Activated naive CD4-positive, alpha-beta T cell treated with anti-CD3 and anti-CD28 coated beads, Interleukin-2, amount 50 U/mL, for 72 hours (primary cell): ENCODE results near the gene SOX12. TPM values are rescaled to one million over a fixed set of nuclear protein-coding genes. Genes with fewer than 3 reads are reported as not detected.
"Not testable (repeated sequence)": the region's sequence is repeated elsewhere in the genome, so short reads cannot be mapped to it uniquely, and the experiment has no call there.

Experiments used
- ATAC-seq, 2 donors: fragments of 150-1000 bp; cut with Tn5 transposase; 2 replicates each; pipeline ENCODE4 v1.10.0; 2021; ENCODE audit warnings: mild to moderate bottlenecking in 2 of 2, moderate library complexity in 2 of 2
- DNase-seq, 2 donors: peaks; one replicate each; pipeline ENCODE4 v3.0.0; 2021 to 2022; ENCODE audit warnings: low spot score in 2 of 2
- H3K27ac Mint-ChIP-seq, 2 donors: one replicate each; pipeline ENCODE4 v1.8.0; 2022; ENCODE audit warnings: mild to moderate bottlenecking in 2 of 2, mixed read lengths in 2 of 2
- H3K36me3 Mint-ChIP-seq, 2 donors: one replicate each; pipeline ENCODE4 v1.8.0; 2022; ENCODE audit warnings: mixed read lengths in 2 of 2
- H3K9me3 Mint-ChIP-seq, 2 donors: one replicate each; pipeline ENCODE4 v1.8.0; 2022; ENCODE audit warnings: mixed read lengths in 2 of 2
- total RNA-seq, 2 donors: library from RNA; stranded (reverse); gene quantifications; one replicate each; pipeline ENCODE4 v1.2.3, GENCODE V29; 2022

The SOX12 gene
- total RNA-seq, 2 donors from 2014 or later, result 4.9 to 11.8 TPM

DNA sequence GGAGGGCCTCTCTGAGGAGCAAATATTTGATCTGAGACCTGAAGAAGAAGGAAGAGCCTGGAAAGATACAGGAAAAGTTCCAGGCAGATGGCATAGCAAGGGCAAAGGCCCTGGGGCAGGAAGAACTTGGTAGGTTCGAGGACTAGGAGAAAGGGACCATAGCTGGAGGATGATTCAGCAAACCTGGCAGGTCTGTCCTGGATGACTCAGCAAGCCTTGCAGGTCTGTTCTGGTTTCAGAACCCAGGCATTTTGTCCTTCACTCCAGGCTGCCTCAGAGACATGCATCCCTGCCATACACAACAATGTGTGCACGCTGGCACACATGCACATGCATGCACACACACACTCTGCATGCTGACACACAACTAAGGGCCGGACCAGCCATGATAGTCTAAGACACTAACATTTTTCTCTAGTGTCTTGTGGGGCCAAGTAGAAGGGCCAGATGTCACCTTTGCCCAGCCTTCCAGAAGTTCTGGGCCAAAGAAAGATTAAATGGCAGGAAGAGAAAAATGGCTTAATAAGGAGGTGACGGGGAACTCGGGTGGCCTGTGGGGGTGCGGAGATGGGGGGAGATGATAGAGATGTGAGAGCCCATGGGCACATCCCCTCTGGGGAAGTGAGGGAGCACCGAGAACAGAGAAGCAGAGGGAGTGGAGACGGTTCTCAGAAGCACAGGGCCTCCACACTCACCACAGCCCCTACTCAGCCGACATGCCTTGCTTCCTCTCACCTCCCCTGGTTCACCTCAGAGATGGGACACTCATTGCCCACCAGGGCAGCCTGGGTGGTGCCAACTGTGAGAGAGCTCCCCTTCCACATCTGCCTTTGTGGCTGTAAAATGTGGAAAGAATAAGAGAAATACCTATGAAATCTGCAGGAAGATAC, 39.8 kb downstream of the SOX12 start:
- ATAC-seq, result peak in 1 of 2 donors; percentile 19
- no peaks in the 10 kb centered on the region for H3K9me3 Mint-ChIP-seq
- peak overlapping the region; percentile 19 to 65 for H3K27ac Mint-ChIP-seq
- H3K36me3 Mint-ChIP-seq, result no peaks in the 10 kb centered on the region
- no peak for DNase-seq

DNA sequence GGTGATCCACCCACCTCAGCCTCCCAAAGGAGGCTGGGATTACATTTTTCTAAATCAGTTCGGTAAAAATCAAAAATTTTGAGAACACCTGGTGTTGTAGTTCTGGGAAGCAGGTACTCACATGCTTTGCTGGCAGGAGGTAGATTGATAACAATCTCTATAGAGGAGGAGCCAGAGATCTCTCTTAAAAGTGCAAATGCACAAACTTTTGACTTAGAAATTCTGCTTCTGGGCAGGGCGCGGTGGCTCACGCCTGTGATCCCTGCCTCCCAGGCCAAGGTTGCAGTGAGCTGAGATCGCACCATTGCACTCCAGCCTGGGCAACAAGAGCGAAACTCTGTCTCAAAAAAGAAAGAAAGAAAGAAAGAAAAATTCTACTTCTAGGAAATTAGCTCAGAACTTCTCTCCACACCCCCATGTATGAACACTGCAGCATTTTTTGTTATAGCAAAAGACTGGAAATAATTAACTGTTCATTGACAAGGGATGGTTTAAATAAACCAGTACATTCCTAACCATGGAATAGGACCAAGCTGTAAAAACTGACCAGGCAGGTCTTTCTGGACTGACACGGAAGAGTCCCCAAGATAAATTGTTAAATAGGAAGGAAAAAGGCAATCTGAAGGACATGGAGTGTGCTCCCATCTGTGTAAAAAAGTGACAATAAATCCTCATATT, 40.8 kb downstream of the SOX12 start:
- peak overlapping the region in 1 of 2 donors; percentile 65 for H3K27ac Mint-ChIP-seq
- no peaks in the 10 kb centered on the region for H3K36me3 Mint-ChIP-seq
- H3K9me3 Mint-ChIP-seq, result no peaks in the 10 kb centered on the region
- ATAC-seq (peak in 1 of 2 donors; percentile 12), DNase-seq (no peak)

DNA sequence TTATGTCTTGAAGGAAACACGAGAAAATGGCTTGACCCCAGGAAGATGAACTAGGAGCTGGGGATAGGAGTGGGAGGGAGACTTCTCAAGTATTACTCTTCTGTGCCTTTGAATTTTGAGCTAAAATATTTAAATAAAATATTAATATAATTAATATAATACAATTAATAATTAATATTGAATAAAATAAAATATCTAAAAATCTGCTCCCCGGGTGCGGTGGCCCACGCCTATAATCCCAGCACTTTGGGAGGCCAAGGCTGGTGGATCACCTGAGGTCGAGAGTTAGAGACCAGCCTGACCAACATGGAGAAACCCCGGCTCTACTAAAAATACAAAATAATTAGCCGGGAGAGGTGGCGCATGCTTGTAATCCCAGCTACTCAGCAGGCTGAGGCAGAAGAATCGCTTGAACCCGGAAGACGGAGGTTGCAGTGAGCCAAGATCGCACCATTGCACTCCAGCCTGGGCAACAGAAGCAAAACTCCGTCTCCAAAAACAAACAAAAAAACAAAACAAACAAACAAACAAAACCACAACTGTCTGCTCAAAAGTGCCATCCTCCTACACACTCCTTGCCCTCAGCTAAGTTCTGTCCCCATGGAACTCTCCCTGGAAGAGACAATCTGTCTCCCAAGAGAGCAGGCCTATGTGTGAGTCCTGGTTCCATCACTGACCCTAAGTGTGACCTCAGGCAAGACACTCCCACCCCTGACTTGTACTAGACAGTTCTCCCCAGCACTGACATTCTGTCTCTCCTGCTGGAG, 41.5 kb downstream of the SOX12 start:
- H3K9me3 Mint-ChIP-seq, result no peaks in the 10 kb centered on the region
- no peak overlapping the region for H3K27ac Mint-ChIP-seq
- DNase-seq, result no peak
- no peaks in the 10 kb centered on the region for H3K36me3 Mint-ChIP-seq
- ATAC-seq, result no peak

DNA sequence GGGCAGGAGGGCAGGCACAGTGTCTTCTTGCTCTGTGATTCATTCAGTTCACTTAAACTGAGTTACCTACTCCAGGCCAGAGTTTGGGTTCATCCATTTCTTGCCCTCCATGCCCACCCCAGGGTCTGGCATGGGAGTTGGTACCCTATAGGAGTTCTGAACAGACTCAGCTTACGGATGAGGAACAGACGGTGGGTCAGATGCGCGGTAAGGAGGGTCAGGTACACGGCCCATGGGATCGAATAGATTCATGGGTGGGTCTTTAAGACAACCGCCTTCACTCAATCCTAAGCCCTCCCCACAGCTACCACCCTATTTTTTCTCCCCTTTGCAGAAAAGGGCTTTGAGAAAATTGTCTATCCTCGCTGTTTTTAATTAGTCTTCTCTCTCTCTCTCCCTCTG, 42.1 kb downstream of the SOX12 start:
- DNase-seq (no peak), ATAC-seq (no peak)
- H3K9me3 Mint-ChIP-seq, result no peaks in the 10 kb centered on the region
- H3K36me3 Mint-ChIP-seq, result no peaks in the 10 kb centered on the region
- no peak overlapping the region for H3K27ac Mint-ChIP-seq

DNA sequence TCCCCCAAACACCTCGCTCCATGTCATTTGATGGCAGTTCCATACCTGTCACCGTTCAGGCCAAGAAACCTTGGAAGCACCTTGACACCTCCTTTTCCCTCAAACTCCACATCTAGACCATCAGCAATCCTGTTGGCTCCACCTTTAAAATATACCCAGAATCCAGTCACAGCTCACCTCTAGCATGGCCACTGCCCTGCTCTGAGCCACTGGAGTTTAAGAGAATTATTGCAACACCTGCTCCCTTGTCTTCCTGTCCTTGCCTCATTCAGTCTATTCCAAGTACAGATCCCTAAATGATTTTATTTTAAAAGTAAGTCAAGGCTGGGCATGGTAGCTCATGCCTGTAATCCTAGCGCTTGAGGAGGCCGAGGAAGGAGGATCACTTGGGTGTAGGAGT, 43.6 kb downstream of the SOX12 start:
- DNase-seq, result no peak
- H3K27ac Mint-ChIP-seq, result peak overlapping the region in 1 of 2 donors; percentile 12
- H3K9me3 Mint-ChIP-seq, result no peaks in the 10 kb centered on the region
- no peak for ATAC-seq
- H3K36me3 Mint-ChIP-seq, result no peaks in the 10 kb centered on the region

DNA sequence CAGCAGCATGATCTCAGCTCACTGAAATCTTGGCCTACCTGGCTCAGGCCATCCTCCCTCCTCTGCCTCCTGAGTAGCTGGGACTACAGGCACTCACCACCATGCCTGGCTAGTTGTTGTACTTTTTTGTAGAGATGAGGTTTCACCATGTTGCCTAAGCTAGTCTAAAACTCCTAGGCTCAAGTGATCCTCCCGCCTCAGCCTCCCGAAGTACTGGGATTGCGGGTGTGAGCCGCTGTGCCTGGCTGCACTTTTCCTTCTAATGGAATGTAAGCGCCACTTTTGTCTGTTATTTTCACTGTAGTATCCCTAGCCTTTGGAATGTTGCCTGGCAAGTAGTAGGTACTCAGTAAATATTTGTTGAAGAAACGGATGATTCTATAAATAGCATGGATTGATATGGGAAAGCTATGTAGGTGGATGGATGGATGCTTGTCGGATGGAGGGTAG, 44.8 kb downstream of the SOX12 start:
- DNase-seq (no peak), ATAC-seq (no peak)
- H3K36me3 Mint-ChIP-seq, result no peaks in the 10 kb centered on the region
- H3K9me3 Mint-ChIP-seq, result no peaks in the 10 kb centered on the region
- no peak overlapping the region for H3K27ac Mint-ChIP-seq

DNA sequence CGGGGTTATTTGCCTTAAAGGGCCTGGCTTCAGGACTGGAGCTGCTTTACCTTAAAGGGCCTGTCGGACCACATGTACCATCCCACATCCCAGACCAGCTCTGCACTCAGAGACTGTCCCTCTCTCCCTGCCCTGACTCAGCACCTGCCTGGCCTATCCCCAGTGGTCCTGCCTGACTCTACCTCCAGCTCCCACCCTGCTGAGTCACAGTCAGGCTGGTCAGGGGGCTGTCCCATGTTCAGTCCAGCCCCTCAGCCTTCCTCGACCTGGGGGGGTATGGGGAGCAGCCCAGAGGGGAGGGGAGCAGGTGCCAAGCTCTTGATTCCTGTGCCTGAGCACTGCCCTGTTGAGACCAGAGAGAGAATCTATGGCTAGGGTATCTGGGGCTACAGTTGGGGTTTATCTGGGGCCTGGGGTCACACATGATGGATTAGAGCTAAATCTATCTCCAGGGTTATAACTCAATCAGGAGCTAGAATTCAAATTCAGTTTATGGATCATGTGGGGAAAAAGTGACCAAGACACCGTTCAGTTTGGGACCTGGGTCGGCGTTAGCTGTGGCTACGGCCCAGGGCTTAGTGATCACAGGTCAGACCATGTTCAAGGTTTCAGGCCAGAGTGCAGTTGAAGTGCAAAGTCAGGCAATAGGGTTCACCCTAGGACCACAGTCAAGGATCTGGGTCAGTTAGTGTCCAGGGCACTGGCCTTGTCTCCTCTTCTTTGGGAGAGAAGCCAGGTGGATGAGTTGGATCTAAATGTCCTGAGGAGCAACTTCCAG, 45.8 kb downstream of the SOX12 start:
- Mint-ChIP-seq H3K9me3 (no peaks in the 10 kb centered on the region), H3K36me3 (no peaks in the 10 kb centered on the region), H3K27ac (peak overlapping the region; percentile 60 to 77)
- ATAC-seq, result no peak
- DNase-seq, result no peak

DNA sequence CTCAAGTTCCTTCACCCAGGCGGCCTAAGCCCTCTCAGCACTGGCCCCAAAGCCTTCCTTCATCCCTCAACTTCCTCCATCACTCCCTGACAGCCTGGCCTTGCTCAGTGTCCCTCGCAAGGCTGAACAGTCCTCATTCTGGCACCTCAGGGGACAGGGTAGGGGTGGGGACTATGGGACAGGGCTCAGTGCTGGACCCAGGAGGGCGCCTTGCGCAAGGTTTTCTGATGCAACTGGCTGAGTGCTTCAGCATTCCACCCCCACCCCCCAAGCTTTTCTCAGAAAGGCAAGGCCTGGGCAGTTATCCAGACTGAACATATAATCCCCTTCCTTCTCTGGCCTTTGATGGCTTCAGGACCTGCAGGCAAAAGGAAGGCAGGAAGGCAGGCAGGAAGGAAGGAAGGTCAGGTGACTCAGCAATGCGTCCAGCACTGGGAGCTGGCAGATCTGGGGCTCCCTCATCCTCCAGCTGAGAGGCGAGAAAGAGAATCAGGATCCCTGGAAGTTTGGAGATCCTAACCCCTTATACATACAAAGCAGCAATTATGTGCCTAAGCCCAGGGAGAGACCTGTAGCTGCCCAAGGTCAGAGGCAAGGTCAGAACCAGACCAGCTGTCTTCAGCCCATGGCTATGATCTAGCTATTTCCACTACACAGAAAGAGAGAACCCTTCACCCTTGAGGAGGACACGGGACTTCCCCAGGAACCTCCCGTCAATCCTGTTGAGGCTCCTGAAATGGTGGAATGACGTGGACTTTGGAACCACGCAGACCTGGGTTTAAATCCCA, 46.6 kb downstream of the SOX12 start:
- H3K27ac Mint-ChIP-seq, result peak overlapping the region; percentile 46 to 77
- ATAC-seq (peak in 1 of 2 donors; percentile 23), DNase-seq (no peak)
- H3K9me3 Mint-ChIP-seq, result no peaks in the 10 kb centered on the region
- no peaks in the 10 kb centered on the region for H3K36me3 Mint-ChIP-seq

DNA sequence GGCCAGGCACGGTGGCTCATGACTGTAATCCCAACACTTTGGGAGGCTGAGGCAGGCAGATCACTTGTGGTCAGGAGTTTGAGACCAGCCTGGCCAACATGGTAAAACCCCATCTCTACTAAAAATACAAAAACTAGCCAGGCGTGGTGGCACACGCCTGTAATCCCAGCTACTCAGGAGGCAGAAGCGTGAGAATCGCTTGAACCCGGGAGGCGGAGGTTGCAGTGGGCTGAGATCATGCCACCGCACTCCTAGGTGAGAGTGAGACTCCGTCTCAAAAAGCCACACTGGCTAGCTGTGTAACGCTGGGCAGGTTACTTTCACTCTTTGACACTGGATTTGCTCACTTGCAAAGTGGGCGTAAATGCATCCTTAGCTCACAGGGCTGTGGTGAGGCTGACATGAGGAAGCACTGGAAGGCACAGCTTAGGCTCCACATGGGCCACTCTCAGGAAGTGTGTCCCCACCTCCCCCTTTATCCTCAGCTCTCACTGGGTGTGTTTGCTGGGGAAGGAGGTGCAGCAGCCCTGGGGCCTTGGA, 47.3 kb downstream of the SOX12 start:
- H3K36me3 Mint-ChIP-seq, DNase-seq, H3K9me3 Mint-ChIP-seq: not testable (repeated sequence)
- H3K27ac Mint-ChIP-seq, result peak overlapping the region in 1 of 2 donors; percentile 77
- ATAC-seq, result peak; percentile 66 to 68

DNA sequence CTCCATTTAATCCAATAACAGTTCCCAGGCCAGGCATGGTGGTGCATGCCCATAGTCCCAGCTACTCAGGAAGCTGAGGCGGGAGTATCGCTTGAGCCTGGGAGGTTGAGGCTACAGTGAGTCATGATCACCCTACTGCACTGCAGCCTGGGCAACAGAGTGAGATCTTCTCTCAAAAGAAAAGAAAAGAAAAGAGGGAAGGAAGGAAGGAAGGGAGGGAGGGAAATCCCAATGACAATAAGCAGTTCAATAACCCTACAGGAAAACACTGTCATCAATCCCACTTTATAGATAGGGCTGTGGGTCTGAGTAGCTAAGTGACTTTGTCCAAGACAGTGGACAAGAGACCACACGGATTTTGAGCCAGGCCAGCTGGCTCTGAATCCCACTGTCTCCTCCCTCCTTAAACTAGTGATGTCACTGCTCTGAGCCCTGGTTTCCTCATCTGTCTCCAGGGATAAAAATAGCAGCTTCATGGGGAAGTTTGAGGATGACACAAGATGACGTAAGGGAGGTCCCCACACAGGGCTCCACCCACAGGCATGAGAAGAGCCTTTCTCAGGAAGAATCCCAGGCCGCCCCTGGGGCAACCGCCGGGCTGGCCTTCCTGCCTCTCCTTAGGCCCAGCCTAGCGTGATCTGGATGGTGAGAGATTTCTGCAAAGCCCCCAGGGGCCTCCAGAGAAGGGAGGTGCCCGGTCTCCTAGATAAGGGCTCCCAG, 48.0 kb downstream of the SOX12 start:
- no peaks in the 10 kb centered on the region for H3K9me3 Mint-ChIP-seq
- H3K27ac Mint-ChIP-seq, result peak overlapping the region in 1 of 2 donors; percentile 77
- DNase-seq (no peak), ATAC-seq (peak; percentile 20 to 66)
- H3K36me3 Mint-ChIP-seq, result no peaks in the 10 kb centered on the region

DNA sequence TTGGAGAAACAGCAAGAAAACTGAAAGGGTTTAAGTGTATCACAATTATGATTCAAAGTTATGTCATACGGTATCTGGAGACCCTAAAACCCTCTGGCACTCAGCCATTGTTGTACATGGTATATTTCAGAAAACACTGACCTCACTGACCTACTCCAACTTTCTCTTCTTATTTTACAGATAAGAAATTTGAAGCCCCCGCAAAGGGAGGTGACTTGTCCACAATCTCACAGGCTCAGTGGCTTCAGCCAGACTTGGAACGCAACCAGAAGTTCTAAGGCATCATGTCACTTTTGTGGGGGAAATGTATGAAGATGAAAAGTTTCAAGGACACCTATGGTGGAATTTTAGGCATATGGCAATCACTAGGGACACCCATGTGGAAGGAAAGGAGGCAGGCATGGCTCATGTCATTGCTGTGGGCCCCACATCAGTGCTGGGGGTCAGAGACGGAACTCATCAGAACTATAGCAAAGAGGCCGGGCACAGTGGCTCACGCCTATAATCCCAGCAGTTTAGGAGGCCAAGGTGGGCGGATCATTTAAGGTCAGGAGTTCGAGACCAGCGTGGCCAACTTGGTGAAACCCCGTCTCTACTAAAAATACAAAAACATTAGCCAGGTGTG, 50.0 kb downstream of the SOX12 start:
- no peaks in the 10 kb centered on the region for H3K36me3 Mint-ChIP-seq
- H3K9me3 Mint-ChIP-seq, result no peaks in the 10 kb centered on the region
- ATAC-seq, result no peak
- H3K27ac Mint-ChIP-seq, result no peak overlapping the region
- no peak for DNase-seq

DNA sequence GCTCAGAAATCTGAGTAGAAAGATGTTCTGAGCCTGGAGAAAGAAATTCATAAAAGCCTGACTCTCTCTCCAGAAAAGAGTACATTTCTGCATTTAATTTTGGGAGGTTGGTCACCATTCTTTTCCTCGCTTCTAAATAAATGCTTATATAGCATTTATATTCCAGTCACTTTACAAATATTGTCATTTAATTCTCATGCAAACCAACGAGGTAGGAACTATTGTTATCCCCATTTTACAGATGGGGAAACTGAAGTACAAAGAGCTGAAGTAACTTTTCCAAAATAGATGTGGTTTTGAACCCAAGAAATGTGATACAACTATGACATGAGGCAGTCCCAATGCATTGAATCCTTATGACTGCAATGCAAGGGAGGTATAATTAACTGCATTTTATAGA, 50.7 kb downstream of the SOX12 start:
- no peak for ATAC-seq
- Mint-ChIP-seq H3K9me3 (no peaks in the 10 kb centered on the region), H3K36me3 (no peaks in the 10 kb centered on the region), H3K27ac (no peak overlapping the region)
- DNase-seq, result no peak

DNA sequence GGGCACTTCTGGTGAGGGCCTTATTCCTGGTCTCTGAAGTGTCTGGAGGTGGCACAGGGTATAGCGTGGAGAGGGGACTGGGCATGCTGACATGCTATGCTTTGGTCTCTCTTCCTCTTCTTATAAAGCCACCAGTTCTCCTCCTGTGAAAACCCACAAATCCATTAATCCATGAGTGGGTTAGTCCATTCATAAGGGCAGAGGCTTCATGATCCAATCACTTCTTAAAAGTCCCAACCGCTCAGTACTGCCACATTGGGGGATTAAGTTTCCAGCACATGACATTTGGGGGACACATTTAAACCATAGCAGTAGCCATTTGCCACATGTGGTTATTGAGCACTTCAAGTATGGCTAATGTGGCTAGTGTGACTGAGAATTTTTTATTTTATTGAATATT, 51.4 kb downstream of the SOX12 start:
- no peak for ATAC-seq
- no peak for DNase-seq
- Mint-ChIP-seq H3K9me3 (no peaks in the 10 kb centered on the region), H3K36me3 (no peaks in the 10 kb centered on the region), H3K27ac (no peak overlapping the region)

DNA sequence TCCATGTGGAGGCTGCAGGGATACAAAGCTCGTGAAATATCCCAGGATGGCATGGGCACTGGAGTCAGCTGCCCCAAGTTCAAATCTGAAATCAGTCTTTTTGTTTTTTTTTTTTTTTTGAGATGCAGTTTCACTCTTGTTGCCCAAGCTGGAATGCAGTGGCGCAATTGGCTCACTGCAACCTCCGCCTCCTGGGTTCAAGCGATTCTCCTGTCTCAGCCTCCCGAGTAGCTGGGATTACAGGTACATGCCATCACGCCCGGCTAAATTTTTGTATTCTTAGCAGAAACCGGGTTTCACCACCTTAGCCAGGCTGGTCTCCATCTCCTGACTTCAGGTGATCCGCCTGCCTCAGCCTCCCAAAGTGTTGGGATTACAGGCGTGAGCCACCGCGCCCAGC, 52.2 kb downstream of the SOX12 start:
- not testable (repeated sequence) for DNase-seq, H3K36me3 Mint-ChIP-seq, H3K27ac Mint-ChIP-seq, ATAC-seq, H3K9me3 Mint-ChIP-seq

DNA sequence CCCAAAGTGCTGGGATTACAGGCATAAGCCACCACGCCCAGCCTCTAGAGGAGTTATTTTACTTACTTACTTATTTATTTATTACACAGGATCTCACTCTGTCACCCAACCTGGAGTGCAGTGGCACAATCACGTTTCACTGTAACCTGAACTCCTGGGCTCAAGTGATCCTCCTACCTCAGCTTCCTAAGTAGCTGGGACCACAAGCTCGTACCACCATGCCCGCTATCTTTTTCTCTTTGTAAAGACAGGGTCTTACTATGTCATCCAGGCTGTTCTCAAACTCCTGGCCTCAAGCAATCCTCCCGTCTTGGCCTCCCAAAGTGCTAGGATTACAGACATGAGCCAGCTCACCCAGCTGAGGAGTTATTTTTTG, 53.6 kb downstream of the SOX12 start:
- no peaks in the 10 kb centered on the region for H3K9me3 Mint-ChIP-seq
- no peak for ATAC-seq
- H3K27ac Mint-ChIP-seq, result peak overlapping the region; percentile 22 to 92
- peaks cover 0 to 2% of the 10 kb centered on the region in 2 donors for H3K36me3 Mint-ChIP-seq
- no peak for DNase-seq
